Measurements from ENCODE around the gene AKR1B15.

AKR1B15 gene

GRCh38 chr7:134574322-134574721, 25.4 kb downstream of the AKR1B15 start:
- Histone ChIP-seq H3K36me3 (ENCODE audit: insufficient read depth, low read length) (no peaks in the 10 kb centered on the region), H3F3A (ENCODE audit: insufficient read depth, low read length) (no peaks in the 10 kb centered on the region), H3K9me2 (ENCODE audit: low read depth, low read length) (no peaks in the 10 kb centered on the region), H3K79me2 (ENCODE audit: insufficient read depth, low read length) (no peaks in the 10 kb centered on the region), H2AFZ (ENCODE audit: low read length) (no peak overlapping the region), H3K4me1 (ENCODE audit: insufficient read depth, low read length, severe bottlenecking) (no peaks in the 10 kb centered on the region), H4K20me1 (ENCODE audit: insufficient read depth, low read length) (no peaks in the 10 kb centered on the region), H3K4me2 (ENCODE audit: low read length) (no peak overlapping the region), H3K4me3 (ENCODE audit: low read depth, low read length, poor library complexity, severe bottlenecking) (no peak overlapping the region), H3K27me3 (ENCODE audit: insufficient read depth, low read length) (peaks cover 3% of the 10 kb centered on the region; the same call in 1 of the 2 replicates), H3K9ac (ENCODE audit: low read length) (no peak overlapping the region), H3K27ac (ENCODE audit: low read depth, low read length, poor library complexity, severe bottlenecking) (no peak overlapping the region), H3K9me3 (ENCODE audit: low read length) (no peaks in the 10 kb centered on the region)
- TF ChIP-seq CTCF (IDR thresholded peaks at IDR 0.05; ENCODE audit: low read length) (no peak), EZH2 (IDR thresholded peaks at IDR 0.05; ENCODE audit: borderline replicate concordance, low read length) (no peak)

- Histone ChIP-seq H3K27ac (ENCODE audit: low read depth, low read length, poor library complexity, severe bottlenecking) (no peak overlapping the region), H3K79me2 (ENCODE audit: insufficient read depth, low read length) (no peaks in the 10 kb centered on the region), H3K4me3 (ENCODE audit: low read depth, low read length, poor library complexity, severe bottlenecking) (no peak overlapping the region)
These were observed 35.4 kb downstream of the AKR1B15 start for GRCh38 chr7:134584290-134584689.

GRCh38 chr7:134585897-134586296, 37.0 kb downstream of the AKR1B15 start:
- no peak for TF ChIP-seq CTCF (IDR thresholded peaks at IDR 0.05; ENCODE audit: low read length)
- TF ChIP-seq EZH2 (IDR thresholded peaks at IDR 0.05; ENCODE audit: borderline replicate concordance, low read length): no peak
- no peaks in the 10 kb centered on the region for H3K4me1 ChIP-seq (ENCODE audit: insufficient read depth, low read length, severe bottlenecking)
- no peaks in the 10 kb centered on the region for H3K79me2 ChIP-seq (ENCODE audit: insufficient read depth, low read length)
- no peaks in the 10 kb centered on the region for H3F3A ChIP-seq (ENCODE audit: insufficient read depth, low read length)
- no peak overlapping the region for H3K9ac ChIP-seq (ENCODE audit: low read length)
- no peak overlapping the region for H3K4me2 ChIP-seq (ENCODE audit: low read length)
- H3K36me3 ChIP-seq (ENCODE audit: insufficient read depth, low read length): no peaks in the 10 kb centered on the region; the same call in 1 of the 2 replicates
- H4K20me1 ChIP-seq (ENCODE audit: insufficient read depth, low read length): no peaks in the 10 kb centered on the region
- no peak overlapping the region for H3K4me3 ChIP-seq (ENCODE audit: low read depth, low read length, poor library complexity, severe bottlenecking)
- H3K27ac ChIP-seq (ENCODE audit: low read depth, low read length, poor library complexity, severe bottlenecking): no peak overlapping the region
- H3K9me3 ChIP-seq (ENCODE audit: low read length): no peaks in the 10 kb centered on the region
- no peak overlapping the region for H2AFZ ChIP-seq (ENCODE audit: low read length)
- H3K9me2 ChIP-seq (ENCODE audit: low read depth, low read length): no peaks in the 10 kb centered on the region
- H3K27me3 ChIP-seq (ENCODE audit: insufficient read depth, low read length): 0 out of 2 replicates have a peak, but pooled peaks cover 3% of the 10 kb centered on the region

More at GRCh38 chr7:134584290-134584689, 35.4 kb downstream of the AKR1B15 start:
- Histone ChIP-seq H4K20me1 (ENCODE audit: insufficient read depth, low read length) (no peaks in the 10 kb centered on the region), H3F3A (ENCODE audit: insufficient read depth, low read length) (no peaks in the 10 kb centered on the region), H3K4me2 (ENCODE audit: low read length) (no peak overlapping the region), H2AFZ (ENCODE audit: low read length) (no peak overlapping the region), H3K9me3 (ENCODE audit: low read length) (no peaks in the 10 kb centered on the region), H3K9me2 (ENCODE audit: low read depth, low read length) (no peaks in the 10 kb centered on the region), H3K4me1 (ENCODE audit: insufficient read depth, low read length, severe bottlenecking) (no peaks in the 10 kb centered on the region), H3K27me3 (ENCODE audit: insufficient read depth, low read length) (0 out of 2 replicates have a peak, but pooled peaks cover 3% of the 10 kb centered on the region), H3K36me3 (ENCODE audit: insufficient read depth, low read length) (no peaks in the 10 kb centered on the region; the same call in 1 of the 2 replicates), H3K9ac (ENCODE audit: low read length) (no peak overlapping the region)
- no peak for TF ChIP-seq EZH2 (IDR thresholded peaks at IDR 0.05; ENCODE audit: borderline replicate concordance, low read length)
- TF ChIP-seq CTCF (IDR thresholded peaks at IDR 0.05; ENCODE audit: low read length): no peak
